GM18526 (cell line): ENCODE data around the gene KCNAB1.

Source experiments
- POLR2A ChIP-seq: IDR thresholded peaks from 3 replicates; pipeline ENCODE4 v1.6.1; 2011; ENCODE audit not compliant: insufficient read length; ENCODE audit errors: extremely low read depth

Gene KCNAB1

GRCh38 chr3:156558389-156558788, 438.0 kb downstream of the KCNAB1 start:
- TF ChIP-seq POLR2A, result no peak

DNA sequence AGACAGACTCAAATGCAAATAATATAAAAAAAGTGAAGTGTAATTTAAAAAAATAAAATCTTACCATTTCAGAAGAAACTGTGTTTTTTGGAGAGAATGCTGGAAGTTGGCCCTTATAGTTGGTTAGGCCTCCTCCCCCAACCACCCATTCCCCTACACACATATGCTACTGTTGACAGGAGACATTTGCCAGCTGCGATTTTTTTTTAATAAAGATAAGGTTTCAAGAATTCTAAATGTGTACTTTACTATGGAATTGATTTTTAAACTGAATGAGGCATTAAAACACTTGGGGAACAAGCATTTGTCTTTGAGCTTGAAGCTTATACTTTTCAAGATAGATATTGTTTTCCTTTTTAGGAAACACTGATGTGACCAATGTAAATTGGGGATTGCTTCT, 438.9 kb downstream of the KCNAB1 start:
- no peak for TF ChIP-seq POLR2A

GRCh38 chr3:156561533-156561932, 441.2 kb downstream of the KCNAB1 start:
- no peak for TF ChIP-seq POLR2A

GRCh38 chr3:156563900-156564682, 443.7 kb downstream of the KCNAB1 start:
- no peak for TF ChIP-seq POLR2A

DNA sequence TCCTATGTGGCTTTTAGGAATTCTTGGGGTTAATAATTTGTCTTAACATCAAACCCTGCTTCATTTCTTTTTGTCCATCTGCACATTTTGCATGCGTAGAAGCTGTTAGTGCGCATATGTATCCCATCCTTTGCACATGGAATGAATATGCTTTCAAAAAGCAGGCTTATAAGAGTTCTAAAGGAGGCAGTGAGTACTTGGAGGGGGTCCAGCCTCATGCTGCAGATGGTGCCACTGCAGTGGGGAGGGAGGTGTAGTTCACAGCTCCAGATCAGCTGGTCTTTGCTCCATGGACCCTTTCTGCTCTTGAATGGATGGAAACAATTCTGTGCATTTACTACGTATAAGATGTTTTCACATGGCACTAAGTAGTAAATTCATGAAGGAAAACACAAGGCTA, 455.3 kb downstream of the KCNAB1 start:
- no peak for TF ChIP-seq POLR2A

GRCh38 chr3:156576051-156576450, 455.7 kb downstream of the KCNAB1 start:
- TF ChIP-seq POLR2A, result no peak

GRCh38 chr3:156576651-156577348, 456.4 kb downstream of the KCNAB1 start:
- TF ChIP-seq POLR2A, result no peak

GRCh38 chr3:156577736-156578135, 457.4 kb downstream of the KCNAB1 start:
- TF ChIP-seq POLR2A, result no peak

DNA sequence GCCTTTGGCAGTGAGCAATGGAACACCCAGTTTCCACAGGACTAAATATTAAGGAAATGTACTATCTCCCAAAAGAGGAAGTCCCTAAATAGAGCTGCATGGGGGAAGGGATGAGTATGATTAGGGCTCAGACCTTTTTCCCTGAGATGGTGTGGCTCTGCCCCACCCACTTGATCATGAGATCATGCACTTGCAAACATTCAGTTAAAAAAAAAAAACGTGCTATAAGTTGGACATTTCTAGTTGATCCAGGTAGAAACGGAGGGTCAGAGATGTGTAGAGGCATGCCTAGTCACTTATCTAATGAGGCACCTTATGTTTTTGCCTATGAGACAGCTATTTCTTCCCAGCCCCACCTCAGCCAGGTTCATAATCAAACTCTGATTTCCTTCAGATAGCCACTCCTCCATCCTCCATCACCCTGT, 459.1 kb downstream of the KCNAB1 start:
- no peak for TF ChIP-seq POLR2A

DNA sequence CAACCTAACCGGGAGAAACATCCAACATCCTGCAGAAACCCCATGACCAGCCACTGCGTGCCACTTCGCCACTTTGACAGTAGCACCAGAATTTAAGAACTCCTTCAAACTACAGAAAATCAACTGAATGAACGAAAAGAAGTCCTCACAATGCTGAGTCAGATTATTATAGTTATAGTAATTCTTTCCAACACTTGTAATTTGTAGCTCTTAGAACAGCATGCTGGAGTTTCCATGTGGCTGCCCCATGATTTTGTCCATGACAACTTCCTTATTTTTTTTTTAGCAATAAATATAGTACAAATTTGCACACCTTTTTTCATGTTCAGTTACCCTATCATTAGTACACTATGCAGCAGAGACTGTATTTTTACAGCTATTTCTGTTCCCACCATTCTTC, 460.7 kb downstream of the KCNAB1 start:
- no peak for TF ChIP-seq POLR2A

GRCh38 chr3:156581954-156582353, 461.6 kb downstream of the KCNAB1 start:
- TF ChIP-seq POLR2A, result no peak

- TF ChIP-seq POLR2A, result no peak
Observed at GRCh38 chr3:156582532-156583183, 462.3 kb downstream of the KCNAB1 start.

- no peak for TF ChIP-seq POLR2A
Observed at GRCh38 chr3:156583469-156583868, 463.1 kb downstream of the KCNAB1 start.

DNA sequence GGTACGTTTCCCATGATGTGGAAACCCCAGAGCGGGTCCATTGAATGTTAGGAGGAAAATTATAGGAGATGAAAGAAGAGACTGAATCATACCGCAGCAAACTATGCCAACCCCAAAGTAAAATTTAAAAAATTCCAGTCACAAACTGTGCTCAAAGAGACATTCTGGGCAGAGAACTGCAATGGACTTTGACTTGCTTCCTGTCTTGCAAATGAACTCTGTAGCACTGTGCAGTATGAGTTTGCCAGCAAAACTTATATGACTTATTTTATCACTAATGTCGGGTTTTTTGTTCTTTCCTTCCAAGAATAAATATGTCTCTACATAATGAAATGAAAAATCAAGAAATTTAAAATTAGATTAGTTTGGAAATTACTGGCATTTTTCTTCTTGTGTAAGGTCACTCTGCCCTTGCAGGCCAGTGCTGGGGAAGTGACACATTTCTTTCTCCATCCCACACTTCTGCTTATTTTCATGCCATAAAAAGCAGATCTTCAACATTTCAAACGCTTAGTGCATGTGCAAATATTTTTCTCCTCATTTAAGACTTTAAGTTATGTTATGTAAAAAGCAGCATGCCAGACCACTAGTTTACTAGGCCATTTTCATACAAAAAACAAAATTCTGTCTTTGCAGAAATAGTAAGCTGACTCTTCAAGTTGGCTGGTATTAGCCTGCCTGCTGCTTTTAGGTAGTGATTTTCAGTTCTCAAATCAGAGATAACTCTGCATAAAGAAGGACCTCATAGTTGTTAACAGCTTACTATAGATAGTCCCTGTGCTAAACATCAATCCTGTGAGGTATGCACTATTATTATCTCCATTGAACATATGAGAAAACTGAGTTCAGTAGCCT, 466.8 kb downstream of the KCNAB1 start:
- no peak for TF ChIP-seq POLR2A

DNA sequence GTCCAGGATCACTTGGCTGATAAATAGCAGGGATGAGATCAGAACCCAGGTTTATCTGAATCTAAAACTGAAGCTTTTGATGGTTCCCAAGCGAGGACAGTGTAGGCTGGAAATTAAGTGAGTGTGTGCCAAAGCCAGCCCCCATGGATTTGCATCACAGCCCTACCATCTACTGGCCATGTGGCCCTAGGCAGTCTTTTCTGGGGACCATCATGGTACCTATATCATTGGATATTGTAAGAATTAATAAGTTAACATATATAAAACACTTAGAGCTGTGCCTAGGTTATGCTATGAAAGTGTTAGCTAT, 467.3 kb downstream of the KCNAB1 start:
- no peak for TF ChIP-seq POLR2A
